GM15510 (cell line): Measurements from ENCODE around the gene APP.

ENCODE experiments used
- POLR2A ChIP-seq: IDR thresholded peaks from 3 replicates; pipeline ENCODE4 v1.6.1; 2011; ENCODE audit warnings: borderline replicate concordance; ENCODE audit not compliant: insufficient read length; ENCODE audit errors: extremely low read depth

Gene APP

DNA sequence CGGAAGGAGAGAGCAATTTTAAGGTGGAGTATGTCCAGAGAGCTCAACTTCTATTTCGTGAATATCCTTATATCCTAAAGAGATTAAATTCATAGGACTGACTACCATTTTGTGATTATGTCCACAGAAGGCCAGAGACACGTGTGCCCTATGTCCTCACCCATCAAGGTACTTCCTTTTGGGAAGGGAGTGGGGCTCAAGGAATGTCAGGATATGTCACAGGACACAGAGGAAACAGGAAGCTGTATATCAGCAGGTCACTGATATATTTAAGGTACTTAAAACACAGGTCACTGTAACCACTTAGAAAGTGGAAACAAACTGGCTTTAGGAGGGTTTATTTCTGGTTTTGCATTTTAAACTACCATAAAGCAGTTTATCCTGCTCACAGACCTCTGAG is 184.6 kb downstream of the APP start:
- TF ChIP-seq POLR2A, result no peak

DNA sequence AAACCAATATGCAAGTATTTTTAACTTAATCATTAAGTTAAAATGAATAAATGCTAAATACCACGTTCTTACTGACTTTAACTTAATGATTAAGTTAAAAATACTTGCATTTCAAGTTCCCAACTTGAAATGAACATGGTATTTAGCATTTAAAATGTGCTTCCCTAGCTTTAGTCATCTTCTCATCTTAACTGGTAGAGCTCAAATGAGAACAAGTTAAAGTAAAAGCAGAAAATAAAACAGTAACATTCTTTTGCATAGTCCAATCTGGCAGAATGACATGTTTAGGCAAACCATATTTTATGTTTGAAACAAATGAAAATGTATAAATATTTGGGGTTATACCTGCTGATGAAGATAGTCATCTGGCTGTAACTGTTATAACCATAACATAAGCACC is 186.0 kb downstream of the APP start:
- TF ChIP-seq POLR2A, result no peak

DNA sequence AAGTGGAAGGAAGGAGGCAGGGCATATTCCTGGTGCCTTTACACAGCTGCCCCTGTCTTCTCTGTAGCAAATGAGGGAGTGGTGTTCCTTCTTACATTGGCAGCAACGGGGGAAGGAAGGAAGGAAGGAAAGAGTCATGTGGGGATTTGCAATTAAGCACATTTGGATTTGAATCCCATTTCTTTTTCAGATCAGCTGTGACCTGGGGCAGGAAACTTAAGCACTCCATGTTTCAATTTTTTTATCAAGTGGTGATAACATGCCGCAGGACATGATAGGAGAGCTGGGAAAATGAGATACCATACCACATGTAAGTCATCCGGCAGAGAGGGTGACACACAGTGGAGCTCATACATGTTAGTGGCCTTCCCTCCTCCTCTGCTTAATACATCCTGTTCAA is 186.8 kb downstream of the APP start:
- TF ChIP-seq POLR2A, result no peak

DNA sequence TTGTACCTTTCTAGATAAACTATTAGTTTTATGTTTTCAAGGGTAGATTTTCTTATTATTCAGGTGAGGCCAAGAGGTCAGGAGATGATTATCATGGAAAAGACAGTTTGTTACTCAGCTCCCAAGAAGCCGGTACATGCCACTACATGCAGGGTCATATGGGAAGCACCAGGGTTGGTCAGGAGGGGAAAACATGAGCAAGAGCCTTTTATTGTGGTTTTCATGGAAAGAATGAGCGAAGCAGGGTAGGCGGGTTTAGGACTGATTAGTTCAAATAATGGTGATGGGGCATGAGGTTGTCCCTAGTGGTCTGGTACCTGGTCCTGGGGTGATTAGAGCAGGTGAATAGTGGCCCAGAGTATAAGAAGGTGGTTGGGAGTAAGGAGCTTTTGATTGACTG is 189.9 kb downstream of the APP start:
- TF ChIP-seq POLR2A, result no peak

DNA sequence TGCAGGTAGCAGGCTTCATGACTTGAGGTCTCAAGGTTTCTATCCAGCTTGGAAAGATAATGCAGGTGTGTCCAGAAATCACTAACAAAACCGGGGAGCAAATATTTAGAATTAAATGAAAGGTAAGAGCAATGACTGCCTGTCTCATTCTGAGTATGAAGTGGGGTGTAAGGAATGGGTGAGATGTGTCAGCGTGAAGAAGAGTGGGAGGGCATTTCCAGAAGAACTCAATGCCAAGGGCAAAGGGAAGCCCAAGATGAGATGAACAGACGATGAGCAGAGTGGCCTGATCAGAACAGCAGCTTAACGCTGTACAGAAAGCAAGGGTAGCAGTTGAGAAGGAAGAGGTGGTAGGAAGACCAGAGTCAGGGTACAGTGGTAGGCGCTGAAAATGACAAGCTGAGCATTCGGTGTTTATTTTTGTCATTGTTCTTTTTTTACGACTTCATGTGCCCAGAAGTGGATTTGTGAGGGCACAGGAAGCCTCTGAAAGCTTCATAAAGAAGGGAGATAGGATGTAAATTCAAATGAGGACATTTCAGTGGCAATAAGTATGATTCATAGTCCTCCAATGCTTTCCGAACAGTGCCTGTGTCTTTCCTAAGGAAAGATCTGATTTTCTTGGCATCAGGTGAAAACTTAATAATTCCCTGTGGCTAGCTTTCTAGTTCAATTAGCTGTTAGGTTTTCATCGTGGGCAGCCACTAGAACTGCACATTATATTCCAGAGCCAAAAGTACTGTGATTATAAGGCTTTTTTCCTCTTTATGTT is 190.5 kb downstream of the APP start:
- no peak for TF ChIP-seq POLR2A

DNA sequence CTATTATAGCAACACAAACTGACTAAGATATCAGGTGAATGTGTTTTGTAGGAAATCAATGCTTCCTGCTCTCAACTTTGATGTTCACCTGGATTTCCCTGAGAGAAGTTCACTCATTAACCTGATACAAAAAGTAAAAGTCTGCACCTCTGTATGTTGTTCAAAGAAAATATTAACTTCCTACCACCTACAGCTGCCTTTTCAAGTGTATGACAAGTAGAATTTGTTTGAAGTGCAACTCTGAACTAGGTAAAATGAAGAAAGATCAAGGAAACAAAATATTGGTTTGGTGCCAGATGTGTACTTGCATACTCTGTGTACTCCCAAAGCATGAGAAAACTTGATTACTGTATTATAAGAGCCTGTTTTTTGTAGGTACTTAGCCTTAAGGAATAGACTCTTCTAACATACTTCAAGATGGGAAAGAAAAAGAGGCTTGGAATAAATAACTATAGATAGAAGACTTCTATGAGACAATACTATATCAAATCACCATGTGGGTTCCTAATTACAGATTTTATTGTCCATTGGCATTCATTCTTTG is 193.4 kb downstream of the APP start:
- TF ChIP-seq POLR2A, result no peak

DNA sequence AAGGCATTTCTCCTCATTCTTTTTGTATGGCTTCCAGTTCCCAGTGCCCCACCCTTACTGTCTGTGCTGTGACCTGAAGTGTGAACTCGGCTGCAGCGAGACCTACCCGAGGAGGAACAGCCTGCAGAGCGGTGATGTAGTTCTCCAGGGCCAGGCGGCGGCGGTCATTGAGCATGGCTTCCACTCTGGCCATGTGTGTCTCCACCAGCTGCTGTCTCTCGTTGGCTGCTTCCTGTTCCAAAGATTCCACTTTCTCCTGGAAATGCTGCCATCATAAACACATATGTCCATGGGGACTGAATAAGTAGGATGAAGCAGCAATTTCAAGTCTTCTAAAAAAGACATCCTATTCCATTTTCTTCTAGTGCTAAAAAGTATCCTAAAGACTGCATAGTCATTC is 195.6 kb downstream of the APP start:
- TF ChIP-seq POLR2A, result no peak

- TF ChIP-seq POLR2A, result no peak
Measured at GRCh38 chr21:25970254-25970930, 200.2 kb downstream of the APP start.

DNA sequence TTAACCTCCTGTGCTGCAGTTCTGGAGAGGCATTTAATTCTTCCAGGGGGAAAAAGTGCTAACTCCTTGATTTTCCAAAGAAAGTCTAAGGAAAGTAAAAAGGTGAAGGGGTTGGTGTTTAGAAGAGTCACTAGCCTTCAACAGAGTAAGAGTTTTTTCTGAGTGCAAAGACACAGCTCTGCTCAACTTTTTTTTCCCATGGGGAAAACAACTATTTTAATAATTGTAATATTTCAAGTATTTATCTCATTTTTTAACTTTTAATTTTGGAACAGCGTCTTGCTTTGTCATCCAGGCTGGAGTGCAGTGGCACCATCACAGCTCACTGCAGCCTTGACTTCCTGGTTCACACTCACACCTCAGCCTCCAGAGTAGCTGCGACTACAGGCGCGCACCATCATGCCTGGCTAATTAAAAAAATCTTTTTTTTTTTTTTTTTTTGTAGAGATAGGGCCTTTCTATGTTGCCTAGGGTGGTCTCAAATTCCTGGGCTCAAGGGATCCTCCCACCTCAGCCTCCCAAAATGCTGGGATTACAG is 202.6 kb downstream of the APP start:
- no peak for TF ChIP-seq POLR2A

- no peak for TF ChIP-seq POLR2A
Measured at GRCh38 chr21:25967181-25967900, 203.2 kb downstream of the APP start.

DNA sequence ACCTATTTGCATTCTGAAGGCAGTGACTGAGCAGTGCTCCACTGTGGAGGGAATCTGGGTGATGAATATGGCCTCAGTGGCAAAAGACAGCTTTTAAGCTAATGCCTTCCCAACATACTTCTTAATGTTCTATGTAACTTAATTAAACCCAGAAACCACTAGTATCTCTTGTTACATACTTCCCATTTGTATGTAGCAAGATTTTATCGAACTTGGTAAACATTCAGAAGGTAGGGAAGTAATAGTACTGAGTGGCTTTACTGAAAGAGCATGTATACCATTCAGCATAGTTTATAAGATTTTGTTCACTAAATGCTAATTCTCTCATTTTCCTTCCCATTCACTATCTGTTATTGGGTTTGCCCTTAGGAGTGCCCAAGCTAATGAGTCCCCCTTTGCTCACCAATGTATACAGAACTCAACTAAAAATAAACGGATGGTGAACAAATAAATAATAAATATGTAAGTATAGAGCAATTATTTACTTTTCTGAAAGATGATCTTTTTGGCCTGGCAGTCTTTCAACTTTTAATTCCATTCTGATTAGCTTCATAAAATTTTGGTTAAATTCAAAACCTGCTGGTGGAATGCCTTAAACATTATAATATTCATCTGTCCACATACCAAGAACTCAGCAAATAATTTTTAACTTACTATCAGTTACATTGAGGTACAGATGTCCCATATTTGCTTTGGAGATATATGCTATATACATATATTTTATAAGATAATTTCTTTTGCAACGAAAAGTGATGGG is 204.4 kb downstream of the APP start:
- TF ChIP-seq POLR2A, result no peak

- TF ChIP-seq POLR2A, result no peak
Measured at GRCh38 chr21:25964926-25965325, 205.6 kb downstream of the APP start.

DNA sequence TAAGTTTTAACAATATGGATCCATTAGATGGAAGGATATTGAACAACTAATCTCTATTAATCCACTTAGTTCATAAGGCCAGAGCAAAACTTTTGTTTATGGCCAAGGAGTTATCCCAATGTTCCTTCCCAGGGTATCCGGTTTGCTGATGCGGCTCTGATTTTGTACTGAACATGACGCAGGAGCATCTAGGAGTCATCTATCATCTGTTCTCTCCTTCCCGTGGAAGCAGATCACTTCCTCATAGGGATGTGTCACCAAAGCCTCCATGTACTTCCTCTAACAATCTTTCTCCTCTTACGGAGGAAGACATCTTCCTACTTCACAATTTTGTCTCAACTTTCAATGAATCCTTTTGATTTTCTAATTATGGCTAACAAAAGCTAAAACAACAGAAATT is 206.6 kb downstream of the APP start:
- TF ChIP-seq POLR2A, result no peak

GRCh38 chr21:25963181-25963580 is 207.4 kb downstream of the APP start:
- TF ChIP-seq POLR2A, result no peak

- no peak for TF ChIP-seq POLR2A
Measured at GRCh38 chr21:25961042-25961441, 209.5 kb downstream of the APP start.

DNA sequence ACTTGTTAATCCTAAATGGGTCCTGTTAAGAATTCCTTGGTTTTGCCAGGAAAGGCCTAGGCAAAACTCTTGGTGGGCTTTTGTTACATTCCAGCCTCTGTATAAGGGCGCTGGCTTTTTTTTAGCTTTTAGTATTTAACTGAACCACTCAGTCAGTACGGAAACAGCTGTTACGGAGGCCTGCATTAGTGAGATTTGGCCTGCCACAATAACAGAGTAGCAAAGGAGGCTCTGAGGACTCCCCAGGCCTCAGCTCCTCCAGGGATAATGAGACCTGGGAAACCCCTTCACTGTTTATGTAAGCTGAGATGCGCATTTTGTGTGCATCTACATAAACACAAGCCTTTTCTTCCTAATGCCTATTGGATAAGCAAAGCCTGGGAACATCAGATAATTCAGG is 210.2 kb downstream of the APP start:
- TF ChIP-seq POLR2A, result no peak
